HEK293 (cell line): ENCODE data around the gene KLHDC10.

ENCODE experiments used
- CTCF ChIA-PET: fragments of 350-600 bp; formaldehyde crosslinking; extraction: SDS; loops from one replicate; lab custom pipeline; 2021; ENCODE audit warnings: antibody characterized with exemption; lab: Yijun Ruan, JAX
- POLR2A ChIA-PET: fragments of 300-600 bp; formaldehyde crosslinking; extraction: SDS; loops from one replicate; lab custom pipeline; 2020; ENCODE audit warnings: antibody characterized with exemption, inconsistent platforms; lab: Yijun Ruan, JAX
- H3K27ac ChIP-seq: fragments of 200-500 bp; sonication (Bioruptor generic); 2 replicates; pipeline ENCODE4 v1.5.1; 2014; ENCODE audit warnings: low read depth, low read length, control low read depth, inconsistent platforms; ENCODE audit errors: extremely low read depth
- H3K36me3 ChIP-seq, 2 experiments: fragments of 200-500 bp in 1 of 2; sonication (Bioruptor generic) in 1 of 2; 1 replicate in 1 of 2; 2 replicates in 1 of 2; pipeline ENCODE4 v1.5.1; 2014 to 2017; ENCODE audit warnings: inconsistent platforms in 2 of 2, low read length in 2 of 2; ENCODE audit not compliant: control insufficient read depth in 2 of 2, insufficient read depth in 1 of 2
- H3K4me1 ChIP-seq: fragments of 200-500 bp; sonication (Bioruptor generic); 2 replicates; pipeline ENCODE4 v1.5.1; 2014; ENCODE audit warnings: mild to moderate bottlenecking, low read length, inconsistent platforms; ENCODE audit not compliant: control insufficient read depth, insufficient read depth
- H3K4me3 ChIP-seq: 2 replicates; pipeline ENCODE4 v1.5.1; 2011; ENCODE audit warnings: low read depth, mild to moderate bottlenecking, control low read depth, low read length, moderate library complexity
- H3K9me3 ChIP-seq: fragments of 200-500 bp; sonication (Bioruptor generic); 2 replicates; pipeline ENCODE4 v1.5.1; 2014; ENCODE audit warnings: low read depth, low read length, inconsistent platforms; ENCODE audit not compliant: control insufficient read depth, insufficient read depth
- BCL11B ChIP-seq: fragments of 450-650 bp; formaldehyde crosslinking; IDR thresholded peaks from 2 replicates; pipeline ENCODE4 v1.5.1; 2016; ENCODE audit warnings: low read depth, missing biosample characterization, missing genetic modification characterization
- GLIS2 ChIP-seq: fragments of 450-650 bp; formaldehyde crosslinking; IDR thresholded peaks from 2 replicates; pipeline ENCODE4 v1.5.1; 2016; ENCODE audit warnings: missing biosample characterization, missing genetic modification characterization
- IKZF3 ChIP-seq: fragments of 450-650 bp; IDR thresholded peaks from 2 replicates; pipeline ENCODE4 v1.5.0; 2018; ENCODE audit warnings: missing biosample characterization, mild to moderate bottlenecking, missing genetic modification characterization, moderate library complexity
- SP2 ChIP-seq: fragments of 450-650 bp; formaldehyde crosslinking; IDR thresholded peaks from 2 replicates; pipeline ENCODE4 v1.5.1; 2016; ENCODE audit warnings: missing biosample characterization, missing genetic modification characterization
- ZBTB20 ChIP-seq: fragments of 450-650 bp; formaldehyde crosslinking; IDR thresholded peaks from 2 replicates; pipeline ENCODE4 v1.5.1; 2016; ENCODE audit warnings: missing biosample characterization, missing genetic modification characterization
- ZFP3 ChIP-seq: fragments of 450-650 bp; formaldehyde crosslinking; IDR thresholded peaks from 2 replicates; pipeline ENCODE4 v1.5.1; 2016; ENCODE audit warnings: low read depth, missing biosample characterization, missing genetic modification characterization
- ZNF174 ChIP-seq: fragments of 450-650 bp; formaldehyde crosslinking; IDR thresholded peaks from 2 replicates; pipeline ENCODE4 v1.5.0; 2017; ENCODE audit warnings: missing biosample characterization, mild to moderate bottlenecking, missing genetic modification characterization
- ZNF211 ChIP-seq: fragments of 450-650 bp; formaldehyde crosslinking; IDR thresholded peaks from 2 replicates; pipeline ENCODE4 v1.5.1; 2016; ENCODE audit warnings: low read depth, missing biosample characterization, missing genetic modification characterization
- ZNF274 ChIP-seq, 2 experiments: fragments of 200-500 bp in 1 of 2; fragments of 450-650 bp in 1 of 2; sonication (Bioruptor generic) in 1 of 2; formaldehyde crosslinking in 1 of 2; IDR thresholded peaks; 2 replicates each; pipeline versions ENCODE4 v1.5.1 to v1.6.1; 2014 to 2016; ENCODE audit warnings: borderline replicate concordance in 1 of 2, inconsistent platforms in 1 of 2, low read length in 1 of 2, missing biosample characterization in 1 of 2, missing genetic modification characterization in 1 of 2
- ZNF341 ChIP-seq: fragments of 450-650 bp; formaldehyde crosslinking; IDR thresholded peaks from 2 replicates; pipeline ENCODE4; 2016; ENCODE audit warnings: low read depth, missing biosample characterization, missing genetic modification characterization
- ZNF350 ChIP-seq: fragments of 450-650 bp; formaldehyde crosslinking; IDR thresholded peaks from 2 replicates; pipeline ENCODE4 v1.5.0; 2017; ENCODE audit warnings: missing biosample characterization, mild to moderate bottlenecking, missing genetic modification characterization
- ZNF416 ChIP-seq: fragments of 450-650 bp; formaldehyde crosslinking; IDR thresholded peaks from 2 replicates; pipeline ENCODE4 v1.5.1; 2016; ENCODE audit warnings: missing biosample characterization, missing genetic modification characterization
- ZNF521 ChIP-seq: fragments of 450-650 bp; formaldehyde crosslinking; IDR thresholded peaks from 2 replicates; pipeline ENCODE4 v1.5.1; 2017; ENCODE audit warnings: missing biosample characterization, mild to moderate bottlenecking, missing genetic modification characterization
- ZNF623 ChIP-seq: fragments of 450-650 bp; formaldehyde crosslinking; IDR thresholded peaks from 2 replicates; pipeline ENCODE4 v1.5.1; 2016; ENCODE audit warnings: missing biosample characterization, missing genetic modification characterization
- ZNF624 ChIP-seq: fragments of 450-650 bp; formaldehyde crosslinking; IDR thresholded peaks from 2 replicates; pipeline ENCODE4 v1.5.1; 2017; ENCODE audit warnings: missing biosample characterization, missing genetic modification characterization
- ZNF768 ChIP-seq: fragments of 450-650 bp; formaldehyde crosslinking; IDR thresholded peaks from 2 replicates; pipeline ENCODE4 v1.5.1; 2018; ENCODE audit warnings: missing biosample characterization, mild to moderate bottlenecking, missing genetic modification characterization
- ZXDB ChIP-seq: fragments of 450-650 bp; formaldehyde crosslinking; IDR thresholded peaks from 2 replicates; pipeline ENCODE4 v1.5.1; 2016; ENCODE audit warnings: missing biosample characterization, missing genetic modification characterization
- TF ChIP-seq, protein P1 (sequence below): IDR thresholded peaks from 2 replicates; pipeline ENCODE4 v1.6.1; 2011; ENCODE audit warnings: mild to moderate bottlenecking, low read depth, low read length, borderline replicate concordance
- TF ChIP-seq, protein P2 (sequence below): fragments of 450-650 bp; formaldehyde crosslinking; IDR thresholded peaks from 2 replicates; pipeline ENCODE4 v1.5.1; 2016; ENCODE audit warnings: missing biosample characterization, missing genetic modification characterization, low read depth
- TF ChIP-seq, protein P3 (sequence below): fragments of 450-650 bp; formaldehyde crosslinking; IDR thresholded peaks from 2 replicates; pipeline ENCODE4 v1.5.1; 2017; ENCODE audit warnings: missing biosample characterization, missing genetic modification characterization
- TF ChIP-seq, protein P4 (sequence below): fragments of 450-650 bp; IDR thresholded peaks from 2 replicates; pipeline ENCODE4 v1.5.1; 2018; ENCODE audit warnings: missing biosample characterization, missing genetic modification characterization
- TF ChIP-seq, protein P5 (sequence below): fragments of 450-650 bp; formaldehyde crosslinking; IDR thresholded peaks from 2 replicates; pipeline ENCODE4 v1.5.1; 2016; ENCODE audit warnings: missing biosample characterization, missing genetic modification characterization
- TF ChIP-seq, protein P6 (sequence below): fragments of 450-650 bp; formaldehyde crosslinking; IDR thresholded peaks from 2 replicates; pipeline ENCODE4 v1.5.1; 2016; ENCODE audit warnings: missing biosample characterization, missing genetic modification characterization

Gene KLHDC10

DNA sequence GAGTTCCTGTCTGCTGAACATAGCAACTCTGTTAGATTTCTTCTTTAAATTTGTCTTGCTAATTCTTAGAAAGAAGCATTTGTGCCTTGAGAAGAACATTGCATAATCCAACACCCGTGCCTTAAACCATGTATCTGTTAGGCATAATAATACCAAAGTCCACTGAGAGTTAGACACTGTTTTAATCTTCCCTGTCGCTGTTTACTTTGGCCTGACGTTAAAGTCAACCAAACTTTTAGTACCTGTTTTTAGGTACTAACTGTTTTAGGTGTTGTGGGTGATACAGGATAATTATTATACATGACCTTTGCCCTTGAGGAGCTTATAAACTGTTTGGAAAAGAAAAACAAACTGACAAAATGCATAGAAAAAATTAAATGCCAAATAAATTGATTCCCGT is 43.6 kb downstream of the KLHDC10 start (continued):
- TF ChIP-seq IKZF3 (no peak), ZFP3 (tag by site-specific recombination) (no peak), ZXDB (no peak), ZNF416 (tag by site-specific recombination) (no peak), BCL11B (tag by site-specific recombination) (no peak), SP2 (tag by site-specific recombination) (no peak), ZNF350 (tag by site-specific recombination) (no peak), ZNF274 (IDR thresholded peaks at IDR 0.05; ENCODE audit: low read length) (no peak), ZNF274 (tag by site-specific recombination; IDR thresholded peaks at IDR 0.05; ENCODE audit: borderline replicate concordance) (no peak), GLIS2 (tag by site-specific recombination) (no peak), ZNF521 (tag by site-specific recombination) (no peak)
- TF ChIP-seq, protein P1, sequence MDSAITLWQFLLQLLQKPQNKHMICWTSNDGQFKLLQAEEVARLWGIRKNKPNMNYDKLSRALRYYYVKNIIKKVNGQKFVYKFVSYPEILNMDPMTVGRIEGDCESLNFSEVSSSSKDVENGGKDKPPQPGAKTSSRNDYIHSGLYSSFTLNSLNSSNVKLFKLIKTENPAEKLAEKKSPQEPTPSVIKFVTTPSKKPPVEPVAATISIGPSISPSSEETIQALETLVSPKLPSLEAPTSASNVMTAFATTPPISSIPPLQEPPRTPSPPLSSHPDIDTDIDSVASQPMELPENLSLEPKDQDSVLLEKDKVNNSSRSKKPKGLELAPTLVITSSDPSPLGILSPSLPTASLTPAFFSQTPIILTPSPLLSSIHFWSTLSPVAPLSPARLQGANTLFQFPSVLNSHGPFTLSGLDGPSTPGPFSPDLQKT, result no peak
- TF ChIP-seq, protein P2, sequence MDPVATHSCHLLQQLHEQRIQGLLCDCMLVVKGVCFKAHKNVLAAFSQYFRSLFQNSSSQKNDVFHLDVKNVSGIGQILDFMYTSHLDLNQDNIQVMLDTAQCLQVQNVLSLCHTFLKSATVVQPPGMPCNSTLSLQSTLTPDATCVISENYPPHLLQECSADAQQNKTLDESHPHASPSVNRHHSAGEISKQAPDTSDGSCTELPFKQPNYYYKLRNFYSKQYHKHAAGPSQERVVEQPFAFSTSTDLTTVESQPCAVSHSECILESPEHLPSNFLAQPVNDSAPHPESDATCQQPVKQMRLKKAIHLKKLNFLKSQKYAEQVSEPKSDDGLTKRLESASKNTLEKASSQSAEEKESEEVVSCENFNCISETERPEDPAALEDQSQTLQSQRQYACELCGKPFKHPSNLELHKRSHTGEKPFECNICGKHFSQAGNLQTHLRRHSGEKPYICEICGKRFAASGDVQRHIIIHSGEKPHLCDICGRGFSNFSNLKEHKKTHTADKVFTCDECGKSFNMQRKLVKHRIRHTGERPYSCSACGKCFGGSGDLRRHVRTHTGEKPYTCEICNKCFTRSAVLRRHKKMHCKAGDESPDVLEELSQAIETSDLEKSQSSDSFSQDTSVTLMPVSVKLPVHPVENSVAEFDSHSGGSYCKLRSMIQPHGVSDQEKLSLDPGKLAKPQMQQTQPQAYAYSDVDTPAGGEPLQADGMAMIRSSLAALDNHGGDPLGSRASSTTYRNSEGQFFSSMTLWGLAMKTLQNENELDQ (tag by site-specific recombination), result no peak

DNA sequence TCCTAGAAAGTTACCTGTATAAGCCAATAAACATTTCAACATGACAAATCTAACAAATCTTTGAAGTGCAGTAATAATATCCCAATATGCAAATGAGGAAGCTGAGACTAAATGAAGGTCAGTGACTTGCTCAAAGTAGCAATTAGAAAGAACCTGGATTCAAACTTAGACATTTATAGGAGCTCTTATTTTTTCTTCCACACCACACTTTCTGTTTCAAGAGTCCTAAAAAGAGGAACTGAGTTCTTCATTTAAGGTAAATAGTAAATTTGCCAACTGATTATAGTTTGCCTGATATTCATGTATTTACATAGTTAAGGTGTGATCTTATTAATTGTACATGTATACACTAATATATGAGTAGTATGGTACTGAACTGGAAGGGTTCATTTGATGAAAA is 44.0 kb downstream of the KLHDC10 start:
- Histone ChIP-seq H3K4me1 (no peaks in the 10 kb centered on the region), H3K4me3 (no peak overlapping the region), H3K9me3 (no peaks in the 10 kb centered on the region), H3K27ac (no peak overlapping the region), H3K36me3 (no peaks in the 10 kb centered on the region; a peak in 1 of 3 replicates)
- ChIA-PET POLR2A (interaction anchor here (0.9 kb wide), 1 partner anchor 91 kb away, joined by 3 read pairs; the partner anchor contains the start of gene TMEM209), CTCF (interaction anchor here (1.2 kb wide), 1 partner anchor 42 kb away, joined by 4 read pairs; no protein-coding TSS in a partner anchor)
- TF ChIP-seq ZNF174 (tag by site-specific recombination) (no peak), ZBTB20 (tag by site-specific recombination) (no peak), ZNF341 (tag by site-specific recombination) (no peak), ZNF211 (tag by site-specific recombination) (no peak)
- TF ChIP-seq, protein P3, sequence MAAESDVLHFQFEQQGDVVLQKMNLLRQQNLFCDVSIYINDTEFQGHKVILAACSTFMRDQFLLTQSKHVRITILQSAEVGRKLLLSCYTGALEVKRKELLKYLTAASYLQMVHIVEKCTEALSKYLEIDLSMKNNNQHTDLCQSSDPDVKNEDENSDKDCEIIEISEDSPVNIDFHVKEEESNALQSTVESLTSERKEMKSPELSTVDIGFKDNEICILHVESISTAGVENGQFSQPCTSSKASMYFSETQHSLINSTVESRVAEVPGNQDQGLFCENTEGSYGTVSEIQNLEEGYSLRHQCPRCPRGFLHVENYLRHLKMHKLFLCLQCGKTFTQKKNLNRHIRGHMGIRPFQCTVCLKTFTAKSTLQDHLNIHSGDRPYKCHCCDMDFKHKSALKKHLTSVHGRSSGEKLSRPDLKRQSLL (tag by site-specific recombination), result no peak

DNA sequence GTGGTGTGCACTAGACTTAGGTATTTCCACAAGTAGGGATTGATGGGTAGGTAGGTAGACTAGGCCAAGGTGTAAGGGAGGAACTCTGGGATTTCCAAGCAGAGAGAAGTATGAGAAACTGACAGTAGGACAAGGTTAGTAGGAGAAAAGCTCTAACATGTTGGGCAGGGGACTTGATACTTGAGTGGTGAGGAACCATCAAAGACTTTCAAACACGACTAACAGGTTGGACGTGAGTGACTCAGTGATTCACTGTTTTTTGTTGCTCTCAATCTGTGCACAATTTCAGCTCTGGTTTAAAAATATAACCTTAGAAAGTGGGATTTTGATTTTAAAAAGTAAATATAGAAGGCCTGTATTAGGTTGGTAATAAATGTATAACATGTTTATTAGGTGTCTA is 44.4 kb downstream of the KLHDC10 start:
- Histone ChIP-seq H3K4me1 (no peaks in the 10 kb centered on the region), H3K4me3 (no peak overlapping the region), H3K36me3 (no peaks in the 10 kb centered on the region; a peak in 1 of 3 replicates), H3K27ac (no peak overlapping the region), H3K9me3 (no peaks in the 10 kb centered on the region)
- ChIA-PET CTCF (interaction anchor here (1.2 kb wide), 1 partner anchor 43 kb away, joined by 4 read pairs; no protein-coding TSS in a partner anchor), POLR2A (interaction anchor here (0.9 kb wide), 1 partner anchor 91 kb away, joined by 3 read pairs; the partner anchor contains the start of gene TMEM209)
- TF ChIP-seq, protein P2 (tag by site-specific recombination), result no peak
- TF ChIP-seq ZNF768 (tag by site-specific recombination) (no peak), ZNF623 (tag by site-specific recombination) (no peak), ZNF624 (no peak)
- TF ChIP-seq, protein P4, sequence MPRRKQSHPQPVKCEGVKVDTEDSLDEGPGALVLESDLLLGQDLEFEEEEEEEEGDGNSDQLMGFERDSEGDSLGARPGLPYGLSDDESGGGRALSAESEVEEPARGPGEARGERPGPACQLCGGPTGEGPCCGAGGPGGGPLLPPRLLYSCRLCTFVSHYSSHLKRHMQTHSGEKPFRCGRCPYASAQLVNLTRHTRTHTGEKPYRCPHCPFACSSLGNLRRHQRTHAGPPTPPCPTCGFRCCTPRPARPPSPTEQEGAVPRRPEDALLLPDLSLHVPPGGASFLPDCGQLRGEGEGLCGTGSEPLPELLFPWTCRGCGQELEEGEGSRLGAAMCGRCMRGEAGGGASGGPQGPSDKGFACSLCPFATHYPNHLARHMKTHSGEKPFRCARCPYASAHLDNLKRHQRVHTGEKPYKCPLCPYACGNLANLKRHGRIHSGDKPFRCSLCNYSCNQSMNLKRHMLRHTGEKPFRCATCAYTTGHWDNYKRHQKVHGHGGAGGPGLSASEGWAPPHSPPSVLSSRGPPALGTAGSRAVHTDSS (tag by site-specific recombination), result no peak
- TF ChIP-seq, protein P5, sequence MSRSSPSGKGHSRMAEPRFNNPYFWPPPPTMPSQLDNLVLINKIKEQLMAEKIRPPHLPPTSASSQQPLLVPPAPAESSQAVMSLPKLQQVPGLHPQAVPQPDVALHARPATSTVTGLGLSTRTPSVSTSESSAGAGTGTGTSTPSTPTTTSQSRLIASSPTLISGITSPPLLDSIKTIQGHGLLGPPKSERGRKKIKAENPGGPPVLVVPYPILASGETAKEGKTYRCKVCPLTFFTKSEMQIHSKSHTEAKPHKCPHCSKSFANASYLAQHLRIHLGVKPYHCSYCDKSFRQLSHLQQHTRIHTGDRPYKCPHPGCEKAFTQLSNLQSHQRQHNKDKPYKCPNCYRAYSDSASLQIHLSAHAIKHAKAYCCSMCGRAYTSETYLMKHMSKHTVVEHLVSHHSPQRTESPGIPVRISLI (tag by site-specific recombination), result no peak
- TF ChIP-seq, protein P6, sequence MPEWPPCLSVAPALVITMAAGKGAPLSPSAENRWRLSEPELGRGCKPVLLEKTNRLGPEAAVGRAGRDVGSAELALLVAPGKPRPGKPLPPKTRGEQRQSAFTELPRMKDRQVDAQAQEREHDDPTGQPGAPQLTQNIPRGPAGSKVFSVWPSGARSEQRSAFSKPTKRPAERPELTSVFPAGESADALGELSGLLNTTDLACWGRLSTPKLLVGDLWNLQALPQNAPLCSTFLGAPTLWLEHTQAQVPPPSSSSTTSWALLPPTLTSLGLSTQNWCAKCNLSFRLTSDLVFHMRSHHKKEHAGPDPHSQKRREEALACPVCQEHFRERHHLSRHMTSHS (tag by site-specific recombination), result no peak
